Stomach (tissue), 4 donors: Measurements from ENCODE around the gene TMEM240.

Source experiments
- POLR2A ChIP-seq, 4 donors: fragments of 450-650 bp; IDR thresholded peaks; one replicate each; pipeline ENCODE4 v1.6.1; 2016; ENCODE audit warnings: antibody characterized with exemption in 4 of 4, control low read depth in 2 of 4, mild to moderate bottlenecking in 1 of 4, moderate library complexity in 1 of 4
- POLR2AphosphoS5 ChIP-seq, 3 donors: sonication (generic); formaldehyde crosslinking; IDR thresholded peaks; one replicate each; pipeline ENCODE4 v1.6.1; 2016; ENCODE audit warnings: antibody characterized with exemption in 3 of 3
- TF ChIP-seq, protein P1 (sequence below), 7 experiments: fragments of 450-650 bp in 4 of 7; fragments of 200-600 bp in 3 of 7; sonication (generic) in 3 of 7; IDR thresholded peaks; one replicate each; pipeline ENCODE4 v1.5.1; 2016 to 2019; ENCODE audit warnings: antibody characterized with exemption in 7 of 7, control low read depth in 2 of 7, mild to moderate bottlenecking in 1 of 7

- TF ChIP-seq, protein P1, sequence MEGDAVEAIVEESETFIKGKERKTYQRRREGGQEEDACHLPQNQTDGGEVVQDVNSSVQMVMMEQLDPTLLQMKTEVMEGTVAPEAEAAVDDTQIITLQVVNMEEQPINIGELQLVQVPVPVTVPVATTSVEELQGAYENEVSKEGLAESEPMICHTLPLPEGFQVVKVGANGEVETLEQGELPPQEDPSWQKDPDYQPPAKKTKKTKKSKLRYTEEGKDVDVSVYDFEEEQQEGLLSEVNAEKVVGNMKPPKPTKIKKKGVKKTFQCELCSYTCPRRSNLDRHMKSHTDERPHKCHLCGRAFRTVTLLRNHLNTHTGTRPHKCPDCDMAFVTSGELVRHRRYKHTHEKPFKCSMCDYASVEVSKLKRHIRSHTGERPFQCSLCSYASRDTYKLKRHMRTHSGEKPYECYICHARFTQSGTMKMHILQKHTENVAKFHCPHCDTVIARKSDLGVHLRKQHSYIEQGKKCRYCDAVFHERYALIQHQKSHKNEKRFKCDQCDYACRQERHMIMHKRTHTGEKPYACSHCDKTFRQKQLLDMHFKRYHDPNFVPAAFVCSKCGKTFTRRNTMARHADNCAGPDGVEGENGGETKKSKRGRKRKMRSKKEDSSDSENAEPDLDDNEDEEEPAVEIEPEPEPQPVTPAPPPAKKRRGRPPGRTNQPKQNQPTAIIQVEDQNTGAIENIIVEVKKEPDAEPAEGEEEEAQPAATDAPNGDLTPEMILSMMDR (IDR thresholded peaks at IDR 0.05) = no peak
- TF ChIP-seq POLR2AphosphoS5 (IDR thresholded peaks at IDR 0.05) (no peak), POLR2A (IDR thresholded peaks at IDR 0.05) (no peak)
Measured at GRCh38 chr1:1531947-1532346, 8.5 kb downstream of the TMEM240 start.
